DOHH2 (cell line): ENCODE measurements around the gene FASTK.

Experiments used
- CTCF ChIP-seq: fragments of 200-600 bp; sonication (generic); IDR thresholded peaks from one replicate; pipeline ENCODE4 v1.5.1; 2014; ENCODE audit warnings: antibody characterized with exemption, mild to moderate bottlenecking, low read depth, low read length; ENCODE audit not compliant: poor library complexity, severe bottlenecking
- EZH2phosphoT487 ChIP-seq: fragments of 200-600 bp; sonication (generic); IDR thresholded peaks from 2 replicates; pipeline ENCODE4 v1.6.1; 2017; ENCODE audit warnings: borderline replicate concordance, mild to moderate bottlenecking, antibody characterized with exemption, low read length, moderate library complexity, mixed read lengths

- no peak for TF ChIP-seq CTCF
- TF ChIP-seq EZH2phosphoT487, result no peak
Measured at GRCh38 chr7:151094675-151095074, 14.1 kb upstream of the FASTK start.
